Measurements from ENCODE around the gene USP8. TPM values are rescaled to one million over a fixed set of nuclear protein-coding genes. Genes with fewer than 3 reads are reported as not detected.
"Not testable (repeated sequence)": the region's sequence is repeated elsewhere in the genome, so short reads cannot be mapped to it uniquely, and the experiment has no call there.

Gene USP8
- total RNA-seq, 1 donor from 2014 or later, result 34.5 TPM

- intact Hi-C loops (cut with DNase I), result no loop called here
- Histone ChIP-seq H3K27ac (no peak overlapping the region), H3K9me3 (no peaks in the 10 kb centered on the region), H3K4me3 (no peak overlapping the region), H3K4me1 (no peaks in the 10 kb centered on the region), H3K27me3 (no peaks in the 10 kb centered on the region), H3K36me3 (peaks cover 58 to 62% of the 10 kb centered on the region in 2 donors)
- TF ChIP-seq CTCF (IDR thresholded peaks at IDR 0.05), result no peak
- DNase-seq (ENCODE audit: low spot score in 2 of 2), result no peak
These were observed 77.6 kb downstream of the USP8 start for GRCh38 chr15:50501815-50502214.

GRCh38 chr15:50503144-50503543, 78.9 kb downstream of the USP8 start:
- Histone ChIP-seq H3K4me1 (no peaks in the 10 kb centered on the region), H3K36me3 (peaks cover 49 to 54% of the 10 kb centered on the region in 2 donors), H3K4me3 (no peak overlapping the region), H3K9me3 (no peaks in the 10 kb centered on the region), H3K27me3 (no peaks in the 10 kb centered on the region), H3K27ac (no peak overlapping the region)
- intact Hi-C loops (cut with DNase I), result no loop called here
- no peak for TF ChIP-seq CTCF (IDR thresholded peaks at IDR 0.05)
- DNase-seq (ENCODE audit: low spot score in 2 of 2), result no peak

- intact Hi-C loops (cut with DNase I); DNase-seq (ENCODE audit: low spot score in 2 of 2); H3K4me1 ChIP-seq; H3K27ac ChIP-seq; H3K9me3 ChIP-seq; H3K27me3 ChIP-seq; H3K4me3 ChIP-seq: not testable (repeated sequence)
- H3K36me3 ChIP-seq, result peaks cover 26 to 30% of the 10 kb centered on the region in 2 donors
These were observed 81.5 kb downstream of the USP8 start for GRCh38 chr15:50505656-50506055.

GRCh38 chr15:50506121-50506520, 81.9 kb downstream of the USP8 start:
- no peak overlapping the region for H3K27ac ChIP-seq
- H3K4me1 ChIP-seq, result no peaks in the 10 kb centered on the region
- H3K27me3 ChIP-seq, result no peaks in the 10 kb centered on the region
- intact Hi-C loops (cut with DNase I), result no loop called here
- TF ChIP-seq CTCF (IDR thresholded peaks at IDR 0.05), result no peak
- H3K36me3 ChIP-seq, result peaks cover 23 to 25% of the 10 kb centered on the region in 2 donors
- no peak for DNase-seq (ENCODE audit: low spot score in 2 of 2)
- H3K4me3 ChIP-seq, result no peak overlapping the region
- no peaks in the 10 kb centered on the region for H3K9me3 ChIP-seq

- DNase-seq (ENCODE audit: low spot score in 2 of 2), result no peak
- Histone ChIP-seq H3K9me3 (peaks cover 0 to 6% of the 10 kb centered on the region in 2 donors), H3K27ac (no peak overlapping the region), H3K27me3 (no peaks in the 10 kb centered on the region), H3K36me3 (no peaks in the 10 kb centered on the region), H3K4me3 (no peak overlapping the region), H3K4me1 (no peaks in the 10 kb centered on the region)
- intact Hi-C loops (cut with DNase I), result no loop called here
- TF ChIP-seq CTCF (IDR thresholded peaks at IDR 0.05), result no peak
These were observed 88.8 kb downstream of the USP8 start for GRCh38 chr15:50513001-50513400.

- H3K27ac ChIP-seq, result no peak overlapping the region
- no peaks in the 10 kb centered on the region for H3K27me3 ChIP-seq
- H3K4me3 ChIP-seq, result no peak overlapping the region
- intact Hi-C loops (cut with DNase I), result no loop called here
- no peak for DNase-seq (ENCODE audit: low spot score in 2 of 2)
- H3K4me1 ChIP-seq, result no peaks in the 10 kb centered on the region
- no peaks in the 10 kb centered on the region for H3K36me3 ChIP-seq
- TF ChIP-seq CTCF (IDR thresholded peaks at IDR 0.05), result no peak
- peaks cover 0 to 10% of the 10 kb centered on the region in 2 donors for H3K9me3 ChIP-seq
These were observed 95.7 kb downstream of the USP8 start for GRCh38 chr15:50519740-50520425.
